Activated CD4-positive, alpha-beta T cell treated with anti-CD3 and anti-CD28 coated beads, Interleukin-2, amount 10 ng/mL, durations not matched to agents 7 days and 5 days (primary cell): Measurements from ENCODE around the gene RIC3. TPM values are rescaled to one million over a fixed set of nuclear protein-coding genes. Genes with fewer than 3 reads are reported as not detected.

ENCODE experiments used
- CTCF ChIA-PET: fragments of 350-600 bp; sonication (Branson Sonifier 250); formaldehyde crosslinking; loops from one replicate; lab custom pipeline; 2021; ENCODE audit warnings: antibody characterized with exemption; lab: Charles Lee
- POLR2A ChIA-PET: fragments of 350-600 bp; sonication (Branson Sonifier 250); formaldehyde crosslinking; loops from one replicate; lab custom pipeline; 2021; ENCODE audit warnings: antibody characterized with exemption; lab: Charles Lee
- DNase-seq: peaks from one replicate; pipeline ENCODE4 v3.0.0-alpha.2; 2020
- H3K27ac Mint-ChIP-seq: one replicate; pipeline ENCODE4 v1.8.0; 2021; ENCODE audit warnings: mild to moderate bottlenecking, moderate library complexity, mixed read lengths
- H3K27me3 Mint-ChIP-seq: one replicate; pipeline ENCODE4 v1.8.0; 2021; ENCODE audit warnings: mixed read lengths
- H3K36me3 Mint-ChIP-seq: one replicate; pipeline ENCODE4 v1.8.0; 2021; ENCODE audit warnings: low read depth, mixed read lengths
- H3K4me1 Mint-ChIP-seq: one replicate; pipeline ENCODE4 v1.8.0; 2021; ENCODE audit warnings: mixed read lengths
- H3K4me3 Mint-ChIP-seq: one replicate; pipeline ENCODE4 v1.8.0; 2021; ENCODE audit warnings: mild to moderate bottlenecking, moderate library complexity, mixed read lengths
- H3K9me3 Mint-ChIP-seq: one replicate; pipeline ENCODE4 v1.8.0; 2021; ENCODE audit warnings: mixed read lengths
- total RNA-seq, 2 experiments: library from RNA; stranded (reverse); gene quantifications; one replicate each; pipeline ENCODE4 v1.2.3, GENCODE V29; 2021

The RIC3 gene
- total RNA-seq, 2 experiments from 2014 or later: 16.9 to 20.1 TPM

DNA sequence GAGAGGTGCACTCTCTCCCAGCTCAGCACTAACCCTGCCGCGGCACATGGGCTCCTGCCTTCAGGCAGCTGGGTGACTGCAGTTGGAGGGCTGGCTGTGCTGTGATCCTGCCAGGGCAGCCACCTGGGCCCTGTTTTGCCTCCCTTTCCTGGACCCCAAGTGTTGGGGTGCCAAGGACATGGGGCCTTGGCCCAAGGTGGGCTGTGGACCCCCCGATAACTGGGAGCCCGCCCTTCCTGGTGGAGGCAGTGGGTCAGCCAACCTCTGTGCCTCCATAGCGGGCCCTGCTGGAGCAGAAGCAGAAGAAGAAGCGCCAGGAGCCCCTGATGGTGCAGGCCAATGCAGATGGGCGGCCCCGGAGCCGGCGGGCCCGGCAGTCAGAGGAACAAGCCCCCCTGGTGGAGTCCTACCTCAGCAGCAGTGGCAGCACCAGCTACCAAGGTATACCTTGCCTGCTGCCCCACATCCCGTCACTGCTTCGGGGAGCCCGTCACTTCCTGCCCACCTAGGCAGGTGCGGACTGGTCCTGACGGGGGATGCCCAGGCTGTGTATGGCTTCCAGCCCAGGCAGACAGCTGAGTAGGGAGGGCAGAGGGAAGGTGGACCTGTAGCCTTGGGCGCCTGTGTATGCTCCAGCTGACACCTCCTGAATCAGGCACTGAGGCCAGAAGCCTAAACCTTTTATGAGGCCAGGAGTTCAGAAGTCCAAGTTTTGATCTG lies 78.9 kb downstream of the RIC3 start:
- Mint-ChIP-seq H3K27ac (no peak overlapping the region), H3K27me3 (peaks cover 1% of the 10 kb centered on the region), H3K4me1 (no peaks in the 10 kb centered on the region), H3K36me3 (no peaks in the 10 kb centered on the region), H3K4me3 (no peak overlapping the region), H3K9me3 (no peaks in the 10 kb centered on the region)
- POLR2A ChIA-PET: no interaction called here
- CTCF ChIA-PET: interaction anchor here (0.6 to 3.2 kb wide), 4 partner anchors 8 to 57 kb away, joined by 3 to 14 read pairs (median 3); no protein-coding TSS in a partner anchor
- DNase-seq: no peak

DNA sequence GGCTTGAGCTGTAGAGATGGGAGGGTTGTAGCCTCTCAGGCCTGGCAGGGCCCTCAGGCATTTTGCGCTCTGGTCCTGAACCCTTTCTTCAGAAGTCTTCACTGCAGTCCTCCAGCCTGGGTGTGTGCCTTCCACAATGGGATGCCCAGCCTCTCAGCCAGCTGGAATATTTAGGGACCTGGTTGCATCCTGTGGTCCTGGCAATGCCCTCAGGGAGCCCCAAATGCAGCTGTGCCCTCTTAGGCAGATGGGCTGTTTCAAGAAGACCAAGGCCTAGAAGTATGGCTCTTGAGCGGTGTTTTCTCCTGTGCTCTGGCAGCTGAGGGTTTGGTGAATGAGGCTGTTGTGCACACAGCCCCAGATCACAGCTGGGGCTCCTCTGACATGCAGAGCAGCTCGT lies 81.1 kb downstream of the RIC3 start:
- Mint-ChIP-seq H3K36me3 (no peaks in the 10 kb centered on the region), H3K4me3 (no peak overlapping the region), H3K27me3 (peaks cover 11% of the 10 kb centered on the region), H3K4me1 (no peaks in the 10 kb centered on the region), H3K9me3 (no peaks in the 10 kb centered on the region), H3K27ac (no peak overlapping the region)
- ChIA-PET POLR2A (no interaction called here), CTCF (interaction anchor here (1.1 to 1.6 kb wide), 2 partner anchors 9 to 77 kb away, joined by 3 to 6 read pairs; no protein-coding TSS in a partner anchor)
- no peak for DNase-seq

DNA sequence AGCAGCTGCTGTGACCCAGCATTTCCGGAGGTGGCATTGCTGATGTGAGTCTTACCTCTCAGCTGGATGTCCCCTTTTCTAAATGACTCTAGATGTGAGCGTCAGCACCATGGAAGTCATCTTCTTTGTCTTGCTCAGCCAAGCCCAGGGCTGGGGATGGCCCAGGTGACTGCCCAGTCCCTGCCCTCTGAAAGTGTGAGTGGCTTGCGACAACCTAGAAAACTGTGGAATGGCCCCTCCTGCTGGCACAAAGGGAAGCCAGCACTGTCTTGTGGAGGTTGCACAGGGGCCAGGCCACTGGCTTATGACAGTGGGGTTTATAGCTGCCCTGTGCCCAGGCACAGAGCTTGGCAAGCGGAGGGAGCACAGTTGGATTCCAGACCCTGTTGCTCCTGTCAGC lies 81.6 kb downstream of the RIC3 start:
- CTCF ChIA-PET: interaction anchor here (1.1 to 1.6 kb wide), 3 partner anchors 9 to 80 kb away, joined by 3 to 6 read pairs (median 3); no protein-coding TSS in a partner anchor

DNA sequence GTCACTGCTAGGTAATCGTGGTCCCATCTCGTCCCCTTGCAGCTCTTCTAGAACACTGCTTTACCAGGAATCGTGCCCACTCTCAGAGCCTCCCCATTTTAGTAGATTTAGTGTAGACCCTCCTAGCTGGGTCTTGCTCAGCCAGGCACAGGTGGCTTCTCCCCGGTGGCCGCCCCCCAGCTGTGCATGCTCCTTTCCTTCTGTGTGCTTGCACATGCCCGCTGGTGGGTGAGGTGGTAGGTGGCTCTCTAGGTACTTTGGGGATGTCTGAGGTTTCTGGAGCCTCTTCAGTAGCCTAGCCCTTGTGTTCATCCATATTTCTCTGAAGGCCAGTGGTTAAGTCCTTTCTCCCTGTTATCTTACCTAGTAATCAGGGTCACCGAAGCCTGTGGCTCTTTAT lies 82.3 kb downstream of the RIC3 start:
- H3K4me1 Mint-ChIP-seq: no peaks in the 10 kb centered on the region
- no peaks in the 10 kb centered on the region for H3K36me3 Mint-ChIP-seq
- no peak overlapping the region for H3K27ac Mint-ChIP-seq
- ChIA-PET CTCF (interaction anchor here (1.4 kb wide), 1 partner anchor 80 kb away, joined by 3 read pairs; no protein-coding TSS in a partner anchor), POLR2A (no interaction called here)
- no peak for DNase-seq
- H3K9me3 Mint-ChIP-seq: no peaks in the 10 kb centered on the region
- no peak overlapping the region for H3K4me3 Mint-ChIP-seq
- peaks cover 23% of the 10 kb centered on the region for H3K27me3 Mint-ChIP-seq

More for the DNA sequence above, 81.6 kb downstream of the RIC3 start:
- H3K9me3 Mint-ChIP-seq: no peaks in the 10 kb centered on the region
- no peak overlapping the region for H3K27ac Mint-ChIP-seq
- DNase-seq: no peak
- H3K27me3 Mint-ChIP-seq: peaks cover 16% of the 10 kb centered on the region
- H3K4me3 Mint-ChIP-seq: no peak overlapping the region
- POLR2A ChIA-PET: no interaction called here
- H3K4me1 Mint-ChIP-seq: no peaks in the 10 kb centered on the region
- H3K36me3 Mint-ChIP-seq: no peaks in the 10 kb centered on the region

DNA sequence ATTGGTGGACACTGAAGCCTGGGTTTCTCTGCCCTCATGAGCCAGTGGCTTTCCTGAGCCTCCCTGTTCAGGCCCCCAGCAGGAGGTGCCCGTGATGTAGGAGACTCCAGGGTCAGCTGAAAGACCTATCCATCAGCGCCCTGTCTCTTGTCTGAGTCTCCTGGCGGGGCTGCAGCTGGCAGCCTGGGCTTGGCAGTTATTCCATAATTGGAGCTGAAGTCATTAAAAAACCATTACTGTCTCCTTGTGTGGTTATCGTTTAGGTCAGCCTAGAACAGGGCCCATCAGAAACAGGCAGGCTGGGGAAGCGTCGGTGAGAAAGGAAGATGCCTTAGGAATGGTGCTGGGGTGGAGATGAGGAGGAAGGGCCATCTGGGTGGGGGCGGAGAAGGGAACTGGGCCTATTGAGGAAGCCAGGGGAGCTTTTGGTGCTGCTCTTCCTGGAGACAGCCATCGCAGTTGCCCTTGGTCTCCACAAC lies 82.8 kb downstream of the RIC3 start:
- no peak for DNase-seq
- Mint-ChIP-seq H3K36me3 (no peaks in the 10 kb centered on the region), H3K4me1 (no peaks in the 10 kb centered on the region), H3K4me3 (no peak overlapping the region), H3K27ac (no peak overlapping the region), H3K27me3 (peaks cover 23% of the 10 kb centered on the region), H3K9me3 (no peaks in the 10 kb centered on the region)
- CTCF ChIA-PET: interaction anchor here (1.4 kb wide), 1 partner anchor 79 kb away, joined by 3 read pairs; no protein-coding TSS in a partner anchor
- POLR2A ChIA-PET: no interaction called here

DNA sequence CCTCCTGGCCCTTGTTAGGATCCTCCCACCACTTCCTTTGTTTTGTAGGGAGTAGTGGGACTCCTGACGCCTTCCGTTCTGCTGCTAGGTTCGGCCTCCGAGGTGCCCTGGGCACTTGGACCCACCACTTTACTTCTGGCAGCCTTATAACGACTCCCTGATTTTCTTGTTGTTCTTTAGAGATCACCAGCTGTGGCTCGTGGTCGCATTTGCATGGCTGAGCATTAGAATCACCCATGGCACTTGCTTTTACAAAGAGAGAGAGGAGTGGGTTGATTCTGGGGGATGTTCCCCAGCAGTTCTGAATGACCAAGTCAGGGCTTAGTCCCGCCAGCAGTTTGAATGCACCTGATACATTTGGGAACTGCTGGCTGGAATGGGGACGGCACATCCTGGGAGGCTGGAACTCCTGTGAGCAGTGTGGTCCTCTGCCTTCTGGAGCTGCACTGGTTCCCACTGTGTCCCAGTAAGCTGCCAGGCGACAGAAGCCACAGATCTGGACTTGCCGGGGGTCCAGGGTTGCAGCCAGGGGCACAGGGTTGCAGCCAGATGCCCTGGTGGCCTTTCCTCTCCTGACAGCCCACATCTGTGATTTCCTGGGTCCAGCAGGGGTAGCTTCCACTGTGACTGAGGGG lies 83.7 kb downstream of the RIC3 start:
- H3K4me3 Mint-ChIP-seq: no peak overlapping the region
- H3K9me3 Mint-ChIP-seq: no peaks in the 10 kb centered on the region
- ChIA-PET POLR2A (no interaction called here), CTCF (no interaction called here)
- H3K36me3 Mint-ChIP-seq: no peaks in the 10 kb centered on the region
- peaks cover 2% of the 10 kb centered on the region for H3K4me1 Mint-ChIP-seq
- H3K27ac Mint-ChIP-seq: no peak overlapping the region
- peaks cover 30% of the 10 kb centered on the region for H3K27me3 Mint-ChIP-seq
- DNase-seq: no peak

DNA sequence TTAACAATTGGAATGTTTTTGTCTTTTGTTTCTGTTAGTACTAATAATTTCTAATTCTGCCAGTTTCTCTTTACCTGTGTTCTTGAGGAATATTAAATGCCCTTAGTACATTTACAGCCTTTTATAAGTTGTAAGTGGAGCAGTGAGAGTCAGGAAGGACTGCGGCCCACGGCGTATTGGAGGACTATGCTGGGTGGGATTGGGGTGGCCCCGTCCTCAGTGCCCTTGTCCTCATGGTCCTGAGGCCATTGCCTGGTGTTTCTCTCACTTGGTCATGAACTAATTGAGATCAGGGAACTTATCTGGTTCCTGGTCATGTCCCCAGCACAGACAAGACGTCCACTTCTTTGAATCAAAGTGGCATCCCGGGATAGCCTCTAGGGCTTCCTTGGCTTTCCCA lies 84.5 kb downstream of the RIC3 start:
- no peak overlapping the region for H3K4me3 Mint-ChIP-seq
- peaks cover 2% of the 10 kb centered on the region for H3K4me1 Mint-ChIP-seq
- H3K27me3 Mint-ChIP-seq: peaks cover 34% of the 10 kb centered on the region
- ChIA-PET CTCF (no interaction called here), POLR2A (no interaction called here)
- H3K36me3 Mint-ChIP-seq: no peaks in the 10 kb centered on the region
- H3K27ac Mint-ChIP-seq: no peak overlapping the region
- H3K9me3 Mint-ChIP-seq: no peaks in the 10 kb centered on the region
- DNase-seq: no peak

DNA sequence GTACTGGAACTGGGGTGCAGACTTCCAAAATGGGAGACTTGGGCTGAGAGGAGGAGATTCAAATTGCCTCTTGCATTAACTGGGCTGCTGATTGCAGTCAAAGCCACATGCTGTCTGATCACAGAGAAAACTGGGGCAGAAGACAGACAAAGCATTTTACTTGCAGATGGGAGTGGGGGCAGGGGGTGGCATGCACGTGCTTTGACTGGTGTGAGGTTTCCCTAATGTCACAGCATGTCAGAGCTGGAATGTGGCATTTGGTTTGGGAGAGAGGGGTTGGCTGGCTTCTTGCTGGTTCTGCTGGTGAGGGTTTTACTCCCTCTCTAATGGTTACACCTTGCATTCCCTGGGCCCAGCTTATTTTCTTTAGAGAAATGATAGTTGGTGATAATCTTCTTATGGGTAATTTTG lies 84.9 kb downstream of the RIC3 start:
- no peak overlapping the region for H3K4me3 Mint-ChIP-seq
- H3K4me1 Mint-ChIP-seq: peaks cover 2% of the 10 kb centered on the region
- ChIA-PET CTCF (no interaction called here), POLR2A (no interaction called here)
- no peaks in the 10 kb centered on the region for H3K36me3 Mint-ChIP-seq
- DNase-seq: no peak
- H3K27me3 Mint-ChIP-seq: peaks cover 36% of the 10 kb centered on the region
- no peak overlapping the region for H3K27ac Mint-ChIP-seq
- H3K9me3 Mint-ChIP-seq: no peaks in the 10 kb centered on the region

DNA sequence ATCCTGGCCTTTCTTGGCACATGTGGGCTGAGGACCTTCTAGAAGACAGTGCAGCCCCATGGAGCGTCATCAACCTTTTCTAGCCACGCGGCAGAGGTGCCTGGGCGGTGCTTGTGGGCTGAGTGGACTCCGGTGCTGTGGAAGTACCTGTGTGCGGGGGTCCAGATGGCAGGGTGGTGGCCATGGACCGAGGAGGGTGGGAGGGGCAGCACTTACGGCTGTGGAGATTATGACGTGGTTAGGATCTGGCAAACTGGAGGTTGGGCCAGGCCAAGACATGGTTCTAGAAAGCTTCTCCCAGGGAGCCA lies 85.8 kb downstream of the RIC3 start:
- CTCF ChIA-PET: interaction anchor here (1.2 kb wide), 1 partner anchor 16 kb away, joined by 4 read pairs; no protein-coding TSS in a partner anchor
- H3K4me1 Mint-ChIP-seq: peaks cover 2% of the 10 kb centered on the region
- no peak overlapping the region for H3K4me3 Mint-ChIP-seq
- no peaks in the 10 kb centered on the region for H3K36me3 Mint-ChIP-seq
- peaks cover 42% of the 10 kb centered on the region for H3K27me3 Mint-ChIP-seq
- H3K27ac Mint-ChIP-seq: no peak overlapping the region
- no peak for DNase-seq
- POLR2A ChIA-PET: no interaction called here
- no peaks in the 10 kb centered on the region for H3K9me3 Mint-ChIP-seq

DNA sequence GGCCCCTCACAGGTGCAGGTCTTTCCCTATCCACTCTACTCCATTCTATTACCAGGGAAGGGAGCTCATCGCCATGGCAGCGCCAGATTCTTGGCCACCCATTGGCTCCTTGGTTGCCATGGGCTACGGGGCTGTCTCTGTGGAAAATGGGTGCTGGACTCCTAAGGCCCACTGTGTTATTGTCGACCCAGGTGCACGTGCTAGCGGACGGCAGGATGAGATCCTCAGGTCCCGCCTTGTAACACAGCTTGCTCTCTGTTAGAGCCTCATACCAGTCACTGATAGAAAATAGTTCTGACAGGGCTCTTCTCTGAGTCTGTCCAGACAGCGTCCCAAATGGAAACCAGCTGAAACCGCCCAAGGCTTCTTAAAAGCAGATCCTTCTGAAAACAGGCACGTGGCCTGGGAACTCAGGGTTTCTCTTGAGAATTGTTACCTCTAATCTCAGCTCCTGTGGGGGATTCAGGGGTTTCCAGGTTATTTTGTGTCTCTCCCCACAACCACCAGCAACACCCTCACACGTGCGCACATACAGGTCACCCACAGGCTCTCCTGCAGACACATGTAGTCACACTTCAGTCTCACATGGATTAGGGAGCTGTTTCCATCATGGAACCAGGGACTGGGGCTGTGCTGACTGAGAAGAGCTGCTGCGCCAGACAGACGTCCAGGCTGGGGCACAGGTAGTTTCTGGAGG lies 86.3 kb downstream of the RIC3 start:
- no peak overlapping the region for H3K27ac Mint-ChIP-seq
- ChIA-PET CTCF (interaction anchor here (0.9 to 1.2 kb wide), 2 partner anchors 17 to 96 kb away, joined by 3 to 4 read pairs; partner anchors contain the start of gene EIF3F), POLR2A (no interaction called here)
- DNase-seq: no peak
- H3K9me3 Mint-ChIP-seq: no peaks in the 10 kb centered on the region
- H3K36me3 Mint-ChIP-seq: no peaks in the 10 kb centered on the region
- no peak overlapping the region for H3K4me3 Mint-ChIP-seq
- peaks cover 2% of the 10 kb centered on the region for H3K4me1 Mint-ChIP-seq
- H3K27me3 Mint-ChIP-seq: peaks cover 42% of the 10 kb centered on the region

DNA sequence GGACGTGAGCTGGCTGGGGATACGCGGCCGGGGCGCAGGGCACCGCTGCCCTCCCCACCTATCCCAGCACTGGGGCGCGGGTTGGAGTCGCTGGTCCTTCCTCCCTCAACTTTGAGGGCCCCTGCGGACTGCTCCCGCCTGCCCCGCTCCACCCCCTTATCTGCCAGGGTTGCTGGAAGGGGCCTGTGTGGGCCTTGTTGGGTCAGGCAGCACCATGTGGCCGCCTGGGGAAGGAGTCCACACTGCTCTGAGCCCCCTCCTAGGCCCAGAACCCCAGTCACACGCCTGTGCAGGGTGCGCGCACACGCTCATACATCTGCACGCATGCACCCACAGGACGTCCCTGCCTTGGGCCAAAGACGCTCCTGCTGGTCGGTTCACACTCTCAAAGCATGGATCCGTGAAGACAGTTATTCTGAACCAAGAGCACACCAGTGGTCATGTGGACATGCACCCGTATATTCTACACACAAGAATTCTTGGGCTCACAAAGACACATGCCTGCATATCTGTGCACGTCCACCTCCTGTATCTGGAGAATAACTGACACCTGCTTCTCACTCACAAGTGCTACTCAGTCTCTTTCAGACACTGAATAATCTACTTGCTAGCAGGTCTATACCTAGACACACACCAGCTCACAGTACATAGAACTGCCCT lies 87.1 kb downstream of the RIC3 start:
- POLR2A ChIA-PET: no interaction called here

More for the DNA sequence above, 87.1 kb downstream of the RIC3 start:
- DNase-seq: no peak
- H3K27ac Mint-ChIP-seq: no peak overlapping the region
- CTCF ChIA-PET: interaction anchor here (0.9 kb wide), 2 partner anchors 8 to 95 kb away, joined by 3 read pairs; partner anchors contain the start of gene EIF3F
- no peaks in the 10 kb centered on the region for H3K9me3 Mint-ChIP-seq
- H3K36me3 Mint-ChIP-seq: no peaks in the 10 kb centered on the region
- H3K4me1 Mint-ChIP-seq: peaks cover 2% of the 10 kb centered on the region
- peaks cover 42% of the 10 kb centered on the region for H3K27me3 Mint-ChIP-seq
- H3K4me3 Mint-ChIP-seq: peak overlapping the region; percentile 35
